DMS114 treated with DMSO at 0.1 percent for 48 hours (cell line): ENCODE results near the gene NFASC.

Experiments used
- DNase-seq: peaks from one replicate; lab custom pipeline; 2025; ENCODE audit not compliant: unreplicated experiment; lab: John Stamatoyannopoulos, UW

Gene NFASC

DNA sequence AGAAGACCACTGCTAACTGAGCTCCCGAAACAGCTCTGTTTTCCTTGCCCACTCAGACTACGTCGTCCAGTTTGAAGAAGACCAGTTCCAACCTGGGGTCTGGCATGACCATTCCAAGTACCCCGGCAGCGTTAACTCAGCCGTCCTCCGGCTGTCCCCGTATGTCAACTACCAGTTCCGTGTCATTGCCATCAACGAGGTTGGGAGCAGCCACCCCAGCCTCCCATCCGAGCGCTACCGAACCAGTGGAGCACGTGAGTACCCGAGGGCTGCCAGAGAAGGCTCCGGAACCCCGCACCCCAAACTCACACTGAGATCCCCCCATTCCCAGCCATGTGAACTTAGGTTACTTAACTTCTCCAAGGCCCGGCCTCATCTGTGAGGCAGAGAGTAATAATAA is 108.6 kb downstream of the NFASC start:
- DNase-seq = no peak

DNA sequence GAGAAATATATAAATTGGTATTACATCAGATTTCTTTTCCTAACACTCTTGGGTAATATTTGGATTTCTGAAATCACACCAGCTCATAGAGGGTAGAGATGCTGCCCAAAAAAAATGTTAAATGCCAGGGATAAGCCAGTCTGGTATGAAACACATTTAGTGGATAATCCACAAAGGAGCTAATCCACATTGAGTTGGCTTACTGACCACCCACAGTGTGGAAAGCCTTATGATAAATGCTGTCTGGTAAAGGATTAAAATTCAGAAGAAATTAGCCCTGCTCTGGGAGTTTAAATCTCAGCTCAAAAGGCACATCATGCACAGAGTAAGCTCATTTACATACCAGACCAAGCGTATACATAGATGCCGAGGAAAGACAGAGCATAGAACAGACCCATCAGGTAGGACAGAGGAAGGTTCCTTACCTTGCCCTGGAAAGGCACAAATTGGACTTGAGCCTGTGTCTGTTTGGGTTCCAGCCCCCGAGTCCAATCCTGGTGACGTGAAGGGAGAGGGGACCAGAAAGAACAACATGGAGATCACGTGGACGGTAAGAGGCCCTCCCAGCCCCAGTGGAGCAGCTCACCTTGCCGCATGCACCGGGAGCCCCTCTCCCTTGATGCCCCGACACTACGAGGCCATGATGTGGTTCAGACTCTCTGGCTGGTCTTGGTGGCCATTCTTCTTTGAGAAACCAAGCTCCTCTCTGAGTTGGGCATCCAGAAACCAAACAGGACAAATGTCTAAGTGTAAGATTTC is 109.4 kb downstream of the NFASC start:
- DNase-seq = no peak

DNA sequence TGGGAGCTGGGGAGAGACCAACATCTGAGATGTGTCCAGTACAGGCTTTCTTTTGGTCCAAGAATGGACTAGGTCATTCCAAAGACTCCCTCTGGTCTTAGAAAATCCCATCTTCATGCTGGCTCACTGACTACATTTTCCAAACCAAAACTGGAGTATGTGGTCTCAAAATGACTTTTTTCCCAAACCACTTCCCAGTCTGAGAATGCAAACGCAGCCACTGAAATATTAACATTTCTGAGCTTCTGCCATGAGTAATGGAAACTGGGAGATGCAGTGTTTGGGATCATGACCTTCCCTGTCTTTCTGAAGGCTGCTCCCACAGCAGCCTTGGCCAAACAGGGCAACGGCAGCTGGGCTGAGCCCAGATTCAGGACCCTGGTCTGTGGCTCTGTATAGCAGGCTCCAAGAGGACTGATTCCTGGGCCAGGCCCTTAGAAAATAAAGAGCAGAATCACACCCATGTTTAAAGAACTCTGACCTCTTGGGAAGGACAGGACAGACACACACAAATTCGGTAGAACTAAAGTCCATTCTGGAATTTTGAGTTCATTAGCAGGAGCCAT is 110.3 kb downstream of the NFASC start:
- DNase-seq = no peak

DNA sequence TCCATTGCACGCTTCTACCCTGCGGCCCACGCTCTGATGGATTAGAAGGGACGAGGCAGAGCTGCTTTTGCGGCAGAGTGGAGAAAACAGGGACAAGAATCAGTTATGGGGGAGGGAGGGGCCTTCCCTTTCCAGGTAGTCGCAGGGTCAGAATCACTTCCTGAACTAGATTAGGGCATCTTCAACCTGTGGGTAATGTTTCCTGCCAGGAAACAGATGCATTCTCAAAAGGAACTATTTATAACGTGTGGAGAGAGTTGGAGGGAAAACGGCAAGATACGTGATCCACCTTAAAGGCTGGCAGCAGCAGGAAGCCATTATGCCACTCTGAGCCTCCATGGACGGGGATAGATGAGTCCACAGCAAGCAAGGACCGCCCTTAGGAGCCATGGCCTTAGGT is 112.5 kb downstream of the NFASC start:
- DNase-seq = no peak

DNA sequence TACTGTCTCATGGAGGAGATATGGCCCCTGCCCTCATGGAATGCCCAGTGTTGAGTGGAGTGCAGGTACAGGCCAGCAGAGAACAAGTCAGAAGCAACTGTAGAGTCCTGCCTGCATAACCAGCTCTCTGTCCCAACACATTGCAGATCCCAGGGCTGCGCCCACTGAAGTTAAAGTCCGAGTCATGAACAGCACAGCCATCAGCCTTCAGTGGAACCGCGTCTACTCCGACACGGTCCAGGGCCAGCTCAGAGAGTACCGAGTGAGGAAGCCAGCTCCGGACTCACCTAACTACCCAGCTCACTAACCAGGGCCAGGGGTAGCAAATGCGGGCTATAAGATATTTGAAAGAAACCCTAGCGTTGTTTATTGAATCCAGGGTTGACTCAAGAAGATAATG is 113.2 kb downstream of the NFASC start:
- no peak for DNase-seq

DNA sequence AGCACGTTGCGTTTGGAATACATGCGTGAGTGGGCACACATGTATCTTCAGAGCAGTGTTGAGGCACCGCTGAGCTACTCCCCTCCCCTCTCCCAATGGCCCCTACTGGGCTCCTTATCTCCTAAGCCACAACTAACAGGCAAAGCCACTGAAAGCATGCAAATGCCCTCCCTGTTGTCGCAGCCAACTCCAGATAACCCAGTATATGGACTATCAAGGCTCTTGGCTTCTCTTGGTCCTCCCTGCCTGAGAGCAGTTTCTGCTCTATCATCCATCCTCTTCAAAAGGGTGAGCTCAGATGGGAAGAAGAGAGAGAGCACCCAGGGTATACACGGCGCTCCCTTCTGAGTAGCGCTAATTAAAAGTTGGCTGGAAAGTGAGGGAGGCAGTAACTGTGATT is 113.8 kb downstream of the NFASC start:
- DNase-seq = no peak

DNA sequence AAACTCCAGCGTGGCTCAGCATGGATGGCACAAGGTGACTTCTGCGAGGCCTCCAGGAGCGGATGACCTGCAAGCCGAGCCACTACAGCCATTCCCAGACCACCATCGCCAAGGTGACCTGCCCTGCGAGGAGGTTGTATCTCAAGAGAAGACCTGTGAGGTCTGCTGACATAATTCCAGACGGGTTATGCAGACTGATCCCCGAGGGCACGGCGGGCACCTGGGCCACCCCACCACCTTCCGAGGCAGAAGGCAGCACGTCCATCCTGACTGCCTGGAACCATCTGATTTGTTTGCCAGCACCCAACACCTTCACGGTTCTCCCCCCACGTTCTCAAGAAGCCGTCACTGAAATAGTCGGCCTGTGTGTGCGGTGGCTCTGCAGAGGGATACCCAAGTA is 115.5 kb downstream of the NFASC start:
- DNase-seq = no peak

DNA sequence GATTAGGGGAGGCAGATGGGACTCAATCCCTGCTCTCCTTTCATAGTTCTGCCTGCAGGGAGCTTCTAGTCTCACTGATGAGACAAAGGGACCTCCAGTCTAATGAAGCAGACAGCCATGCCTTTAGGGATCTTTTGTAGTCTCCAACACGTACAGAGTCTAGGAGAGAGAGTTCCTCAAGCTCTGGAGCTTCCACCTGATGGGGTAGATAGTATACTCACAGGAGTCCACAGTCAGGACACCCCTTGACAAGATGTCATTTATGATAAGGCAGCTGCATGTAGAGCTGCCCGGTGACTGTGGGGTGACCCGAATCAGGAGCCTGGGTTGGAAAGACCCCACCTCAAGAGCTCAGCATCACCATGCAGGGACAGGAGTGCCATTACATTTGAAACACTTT is 117.0 kb downstream of the NFASC start:
- DNase-seq = no peak

DNA sequence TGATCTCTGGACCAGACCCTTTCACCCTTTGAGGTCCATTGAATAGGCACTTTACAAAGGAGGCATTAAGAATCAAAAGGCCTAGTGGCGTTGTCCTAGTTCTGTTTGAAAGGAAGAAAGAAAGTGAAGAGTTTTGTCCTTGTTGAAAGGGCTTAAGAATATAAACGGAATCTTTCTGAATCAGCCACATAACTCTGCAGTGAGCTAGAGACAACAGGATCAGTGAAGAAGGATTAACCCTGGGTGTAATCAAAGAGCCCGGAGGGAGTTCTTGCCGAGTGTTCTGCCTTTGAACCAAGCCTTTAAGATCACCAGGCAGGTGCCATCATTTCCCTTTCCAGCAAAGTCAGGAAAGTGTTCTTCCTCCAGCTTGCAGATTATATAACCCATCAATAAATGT is 117.5 kb downstream of the NFASC start:
- no peak for DNase-seq

DNA sequence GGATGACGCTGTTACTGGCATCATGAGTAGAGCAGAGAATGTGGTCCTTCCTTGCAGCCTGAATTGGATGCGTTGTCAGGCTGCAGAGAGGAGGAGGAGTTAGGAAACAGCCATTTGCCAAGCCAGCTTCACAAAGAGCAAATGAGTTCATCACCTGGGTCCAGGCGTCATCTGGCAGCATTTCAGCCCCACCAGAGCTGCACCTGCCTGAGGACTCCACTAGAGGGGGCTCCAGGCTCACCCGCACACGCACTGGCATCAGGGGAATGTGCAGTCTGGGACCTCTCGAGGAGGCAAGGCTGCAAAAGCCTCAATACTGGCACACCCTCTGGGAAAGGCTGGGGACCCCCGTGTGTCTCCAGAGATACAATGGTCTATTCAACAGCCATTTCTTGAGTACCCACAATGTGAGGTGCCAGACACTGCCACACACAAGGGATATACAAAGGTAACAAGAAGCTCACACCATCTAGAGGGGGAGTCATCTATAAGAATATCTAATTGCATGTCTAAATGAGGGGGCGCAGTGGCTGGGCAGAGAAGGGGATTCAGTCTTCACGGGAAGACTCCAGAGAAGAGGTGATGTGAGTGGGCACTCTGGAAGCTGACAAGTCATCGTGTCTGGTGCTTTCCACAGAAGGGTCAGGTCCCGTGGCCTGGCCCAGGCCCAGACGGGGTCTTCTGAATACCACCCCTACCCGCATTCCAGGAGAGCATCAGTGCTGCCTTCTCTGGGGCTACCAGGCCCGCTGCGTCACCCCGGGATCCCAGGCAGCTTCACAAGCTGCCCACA is 118.8 kb downstream of the NFASC start:
- DNase-seq = peak; percentile 27

DNA sequence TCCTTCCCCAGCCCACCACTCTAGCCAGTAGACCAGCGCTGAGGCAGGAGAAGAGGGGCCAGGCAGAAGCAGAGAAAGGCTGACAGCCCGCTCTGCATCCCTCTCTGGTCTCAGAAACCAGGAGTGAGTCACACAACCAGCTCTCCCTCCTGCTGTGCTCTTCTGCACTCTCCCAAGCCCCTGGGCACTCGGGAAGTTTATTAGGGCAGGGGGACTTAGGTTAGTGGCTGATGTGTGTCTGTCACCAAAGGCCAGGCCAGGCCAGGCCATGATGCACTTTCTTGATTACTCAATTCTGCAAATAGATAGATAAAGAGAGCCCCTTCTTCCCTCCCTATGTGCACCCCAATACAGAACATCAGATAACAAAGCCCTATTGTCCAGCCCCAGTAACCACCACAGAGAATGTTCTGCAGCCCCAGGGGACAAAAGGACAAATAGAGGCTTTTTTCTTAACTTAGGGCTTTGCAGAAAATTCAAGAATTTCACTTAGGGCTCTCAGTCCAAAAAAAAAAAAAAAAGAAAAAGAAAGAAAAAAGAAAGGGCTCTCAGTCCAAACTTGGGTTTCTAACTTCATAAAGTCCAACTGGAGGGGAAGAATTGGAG is 119.5 kb downstream of the NFASC start:
- no peak for DNase-seq

DNA sequence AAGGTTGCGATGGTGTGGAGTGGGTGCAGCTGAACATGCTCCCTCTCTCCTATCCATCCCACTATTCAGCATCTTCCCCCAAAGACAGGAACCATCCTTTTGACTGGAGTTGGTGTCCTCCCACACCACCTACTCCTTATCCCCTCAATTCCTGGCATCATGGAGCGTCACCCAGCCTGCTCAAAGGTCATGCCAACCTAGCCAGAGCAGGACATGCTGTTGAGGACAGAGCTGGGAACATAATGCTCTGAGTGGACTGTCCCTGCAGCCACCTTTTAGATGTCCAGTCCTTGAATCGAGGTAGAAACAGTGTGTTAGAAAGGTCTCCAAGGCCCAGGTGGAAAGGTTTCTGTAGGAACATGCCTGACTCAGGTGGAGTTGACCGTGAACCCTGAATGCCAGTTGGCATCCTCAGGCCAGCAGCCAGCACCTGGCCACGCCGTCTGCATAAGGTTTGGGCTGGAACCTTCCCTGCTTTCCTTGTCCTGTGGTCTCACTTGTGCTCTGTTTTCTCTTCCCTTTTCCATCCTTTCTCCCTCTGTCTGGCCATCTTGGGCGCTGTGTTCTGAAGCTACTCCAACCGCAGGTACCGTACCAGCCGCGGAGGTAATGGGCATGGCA is 120.2 kb downstream of the NFASC start:
- DNase-seq = no peak

DNA sequence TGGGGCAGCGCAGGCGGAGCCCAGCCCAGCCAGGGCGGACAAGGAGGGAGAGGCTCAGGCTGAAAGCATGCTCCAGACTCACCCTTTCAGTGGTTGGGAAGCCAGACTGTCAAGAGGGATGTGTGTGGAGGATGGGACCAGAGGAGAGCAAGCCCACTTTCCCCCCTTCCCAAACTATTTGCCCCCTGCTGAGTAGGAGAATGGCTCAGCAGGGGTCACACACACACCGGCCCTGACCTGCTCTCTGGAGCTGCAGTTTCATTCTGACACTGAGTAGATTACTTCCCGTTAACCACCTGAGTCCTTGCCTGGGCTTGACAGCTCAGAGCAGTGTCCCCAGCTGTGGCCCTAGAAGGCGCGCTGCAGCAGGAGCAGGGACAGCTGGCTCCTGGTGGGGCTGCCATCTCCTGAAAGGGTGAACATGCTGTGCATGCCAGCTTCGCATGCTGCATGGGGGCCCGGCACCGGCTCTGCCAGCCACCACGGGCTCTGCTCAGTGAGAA is 120.7 kb downstream of the NFASC start:
- DNase-seq = no peak

DNA sequence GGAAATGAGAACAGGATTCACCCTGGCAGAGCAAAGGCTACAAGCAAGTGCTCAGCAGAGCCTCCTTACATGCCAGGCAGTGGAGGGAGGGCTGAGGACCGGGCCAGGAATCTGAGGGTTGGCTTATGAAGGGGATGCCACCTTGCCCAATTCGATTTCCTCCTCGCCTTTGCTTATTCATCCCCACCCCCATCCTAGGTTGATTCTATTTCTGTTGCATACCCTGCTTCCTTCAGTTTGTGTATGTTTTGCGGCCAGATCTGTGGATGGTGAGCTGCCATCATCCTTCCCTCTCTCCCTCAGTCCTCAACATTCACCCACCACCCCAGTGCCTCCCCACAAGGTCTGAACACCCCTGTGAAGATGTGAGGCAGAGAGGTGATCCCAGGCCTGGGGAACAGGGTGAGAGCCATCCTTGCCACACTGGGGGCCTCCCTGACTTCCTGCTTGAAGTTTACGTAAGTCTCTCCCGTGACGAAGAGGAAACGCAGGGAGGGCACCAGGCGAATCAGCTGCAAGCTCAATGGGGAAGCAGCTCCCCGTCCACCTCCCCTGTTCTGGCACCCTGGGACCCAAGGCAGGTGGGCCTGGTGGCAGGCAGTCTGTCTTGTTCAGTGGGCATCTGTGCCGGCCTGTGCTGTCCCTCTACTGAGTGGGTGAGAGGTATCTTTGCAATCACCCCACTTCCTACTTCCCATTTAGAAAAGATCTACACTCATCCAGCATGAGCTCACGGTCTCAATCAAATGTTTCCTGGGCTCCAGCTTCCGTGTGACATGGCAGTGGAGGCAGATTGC is 121.7 kb downstream of the NFASC start:
- no peak for DNase-seq

DNA sequence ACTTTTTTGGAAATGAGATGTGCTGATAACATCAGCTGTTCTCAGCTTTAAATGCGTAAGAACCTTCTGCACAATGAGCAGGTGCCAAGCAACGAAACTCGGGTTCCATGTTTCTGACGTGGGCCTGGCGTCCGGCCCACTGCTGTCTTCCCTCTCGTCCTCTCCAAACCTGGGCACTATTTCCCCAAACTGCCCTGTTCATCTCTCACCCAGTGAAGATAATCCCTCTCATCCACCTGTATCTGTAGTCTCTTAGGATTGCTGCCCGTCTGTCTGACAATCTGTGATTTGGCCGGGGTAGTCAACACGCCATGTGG is 122.3 kb downstream of the NFASC start:
- DNase-seq = no peak

DNA sequence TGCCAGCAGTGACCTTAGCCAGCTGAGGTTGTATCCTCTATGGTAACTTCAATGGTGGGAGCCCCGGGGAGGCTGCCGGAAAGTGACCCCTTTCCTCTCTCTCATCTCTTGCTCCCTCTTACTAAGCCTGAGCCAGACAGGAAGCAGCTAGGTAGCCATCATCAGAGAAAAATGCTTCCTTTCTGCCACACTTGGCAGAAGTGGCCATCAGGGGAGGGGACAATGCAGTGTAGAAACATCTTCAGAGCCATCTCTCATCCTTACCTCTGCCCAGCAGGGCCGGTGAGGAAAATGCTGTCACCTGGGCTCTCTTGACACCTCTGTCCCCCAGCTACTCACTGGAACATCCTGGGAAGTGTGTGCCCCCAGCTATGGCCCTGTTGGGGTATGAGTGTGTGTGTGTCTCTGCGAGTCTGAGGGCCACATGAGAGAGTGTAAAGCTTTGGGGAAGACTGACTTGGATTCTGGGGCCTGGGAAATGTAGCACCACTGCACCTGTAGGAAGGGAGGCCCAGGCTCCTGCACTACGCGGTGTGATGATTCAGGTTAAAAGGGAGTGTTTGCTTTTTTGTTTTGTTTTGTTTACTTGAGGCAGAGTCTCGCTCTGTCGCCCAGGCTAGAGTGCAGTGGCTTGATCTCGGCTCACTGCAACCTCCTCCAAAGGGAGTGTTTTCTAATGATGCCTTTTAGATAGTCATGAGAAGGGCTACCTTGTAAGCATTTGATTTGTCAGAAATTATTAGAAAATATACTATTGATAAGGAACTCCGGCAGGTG is 123.6 kb downstream of the NFASC start:
- no peak for DNase-seq

DNA sequence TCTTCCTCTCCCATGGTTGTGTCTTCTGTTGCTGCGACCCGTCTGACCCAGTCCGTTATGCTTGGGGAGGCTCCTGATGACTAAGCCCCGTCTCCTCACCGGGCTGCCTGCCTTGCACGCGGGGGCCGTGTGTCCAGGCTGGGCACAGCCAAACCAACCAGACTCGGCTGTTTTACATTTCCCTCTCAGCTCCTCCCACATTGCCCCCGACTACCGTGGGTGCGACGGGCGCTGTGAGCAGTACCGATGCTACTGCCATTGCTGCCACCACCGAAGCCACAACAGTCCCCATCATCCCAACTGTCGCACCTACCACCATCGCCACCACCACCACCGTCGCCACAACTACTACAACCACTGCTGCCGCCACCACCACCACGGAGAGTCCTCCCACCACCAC is 126.3 kb downstream of the NFASC start:
- no peak for DNase-seq

DNA sequence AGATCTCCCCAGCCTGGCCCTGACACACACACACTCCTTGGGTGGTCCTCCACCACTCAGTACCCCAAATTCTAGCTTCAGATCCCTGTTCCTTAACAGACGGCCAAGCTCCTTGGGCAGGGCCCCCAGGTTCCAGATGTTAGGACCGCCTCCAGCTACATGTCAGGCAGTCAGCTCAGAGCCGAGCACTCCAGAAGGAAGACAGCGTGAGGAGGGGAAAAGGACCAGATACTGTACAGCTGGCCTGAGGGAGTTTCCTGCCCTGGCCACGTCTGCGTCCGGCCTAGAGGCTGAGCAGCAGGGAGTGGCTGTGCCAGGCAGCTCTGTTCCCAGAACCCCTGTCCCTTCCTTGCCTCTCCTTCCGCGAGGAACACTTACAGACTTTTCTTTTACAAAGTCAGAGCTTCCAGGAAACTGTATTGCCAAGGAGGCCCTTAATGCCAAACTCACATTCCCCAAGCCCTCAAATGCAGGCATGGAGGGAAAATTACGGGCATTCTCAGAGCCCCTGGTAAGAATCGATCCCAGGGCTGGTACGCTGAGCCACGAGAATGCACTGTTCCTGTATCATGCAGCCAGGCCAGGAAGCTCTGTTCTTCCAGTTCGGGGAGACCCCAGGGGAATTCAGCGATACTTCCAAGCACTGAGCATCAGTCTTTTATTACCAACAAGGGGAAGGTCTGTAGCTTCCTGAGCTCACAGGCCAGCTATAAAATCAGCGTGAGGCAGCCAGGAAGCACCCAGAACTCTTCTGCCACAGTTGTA is 127.1 kb downstream of the NFASC start:
- no peak for DNase-seq

DNA sequence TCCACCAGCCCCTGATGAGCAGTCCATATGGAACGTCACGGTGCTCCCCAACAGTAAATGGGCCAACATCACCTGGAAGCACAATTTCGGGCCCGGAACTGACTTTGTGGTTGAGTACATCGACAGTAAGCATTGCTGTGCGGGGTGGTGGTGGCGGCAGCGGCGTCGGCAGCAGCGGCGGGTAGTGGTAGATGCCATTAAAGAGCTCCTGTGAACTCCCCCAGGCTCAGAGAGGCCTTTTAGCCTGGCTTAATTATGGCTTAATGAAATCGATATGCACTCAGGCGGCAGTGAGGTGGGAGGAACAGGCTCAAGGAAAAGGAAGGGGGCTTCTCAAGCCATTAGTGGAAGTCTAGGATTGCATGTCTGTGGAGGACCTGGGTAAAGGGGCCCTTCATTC is 130.5 kb downstream of the NFASC start:
- no peak for DNase-seq
